Kidney epithelial cell (primary cell): ENCODE measurements around the gene JARID2. TPM values are rescaled to one million over a fixed set of nuclear protein-coding genes. Genes with fewer than 3 reads are reported as not detected.

Experiments used
- DNase-seq: peaks from one replicate; pipeline ENCODE4 v3.0.0-alpha.2; 2010; ENCODE audit warnings: low read depth
- H3K27me3 ChIP-seq: 2 replicates; pipeline ENCODE4 v1.6.0; 2011; ENCODE audit warnings: low read length; ENCODE audit not compliant: control insufficient read depth, insufficient read depth
- H3K36me3 ChIP-seq: 2 replicates; pipeline ENCODE4 v1.5.1; 2011; ENCODE audit warnings: low read length; ENCODE audit not compliant: control insufficient read depth, insufficient read depth
- H3K4me3 ChIP-seq: 2 replicates; pipeline ENCODE4 v1.5.1; 2011; ENCODE audit warnings: low read depth, mild to moderate bottlenecking, control low read depth, low read length
- CTCF ChIP-seq: IDR thresholded peaks from 2 replicates; pipeline ENCODE4 v1.5.1; 2011; ENCODE audit warnings: mild to moderate bottlenecking, moderate library complexity, low read length, control low read depth, inconsistent platforms; ENCODE audit not compliant: insufficient read depth, poor library complexity, severe bottlenecking
- total RNA-seq: library from RNA; depleted of rRNA; stranded (reverse); fragments of >200 nt; gene quantifications from 2 replicates; pipeline ENCODE4 v1.2.3, GENCODE V29; 2015

JARID2 gene
- total RNA-seq, 1 donor from 2014 or later = 15.2 TPM

GRCh38 chr6:15420959-15421438, 175.1 kb downstream of the JARID2 start:
- no peak for TF ChIP-seq CTCF
- Histone ChIP-seq H3K4me3 (no peak overlapping the region), H3K36me3 (no peaks in the 10 kb centered on the region), H3K27me3 (no peaks in the 10 kb centered on the region)
- no peak for DNase-seq

GRCh38 chr6:15421945-15422733, 176.3 kb downstream of the JARID2 start:
- no peak for DNase-seq
- Histone ChIP-seq H3K4me3 (no peak overlapping the region), H3K36me3 (no peaks in the 10 kb centered on the region), H3K27me3 (no peaks in the 10 kb centered on the region)
- TF ChIP-seq CTCF = no peak

- no peaks in the 10 kb centered on the region for H3K27me3 ChIP-seq
- no peak for DNase-seq
- H3K36me3 ChIP-seq = no peaks in the 10 kb centered on the region
- H3K4me3 ChIP-seq = no peak overlapping the region
- no peak for TF ChIP-seq CTCF
Observed at GRCh38 chr6:15423286-15423993, 177.6 kb downstream of the JARID2 start.

GRCh38 chr6:15425947-15426346, 180.1 kb downstream of the JARID2 start:
- no peak for TF ChIP-seq CTCF
- Histone ChIP-seq H3K4me3 (no peak overlapping the region), H3K27me3 (no peaks in the 10 kb centered on the region), H3K36me3 (no peaks in the 10 kb centered on the region)
- no peak for DNase-seq

- Histone ChIP-seq H3K4me3 (no peak overlapping the region), H3K27me3 (no peaks in the 10 kb centered on the region), H3K36me3 (no peaks in the 10 kb centered on the region)
- TF ChIP-seq CTCF = no peak
- DNase-seq = no peak
Observed at GRCh38 chr6:15426395-15426794, 180.5 kb downstream of the JARID2 start.
